ENCODE measurements around the gene LRRC72.

DNA sequence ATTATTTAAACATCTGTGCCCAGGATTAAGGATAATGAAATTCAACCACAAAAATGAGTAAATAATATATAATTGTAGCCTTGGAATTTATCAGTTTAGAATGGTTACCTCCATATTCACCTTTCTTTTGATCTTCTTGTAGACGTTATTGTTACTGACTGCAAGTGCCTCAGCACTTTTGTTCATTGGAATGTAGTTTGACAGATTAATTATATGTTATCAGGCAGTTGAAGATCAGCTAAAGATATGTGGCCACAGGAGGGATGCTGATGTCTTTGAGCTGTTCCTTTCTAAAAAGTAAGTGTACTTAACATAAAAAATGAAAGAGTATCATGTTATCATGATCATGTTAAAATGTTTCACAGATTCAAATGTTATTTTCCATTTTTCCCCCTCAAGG is 5.6 kb downstream of the LRRC72 start:
- TF ChIP-seq EZH2phosphoT487 (IDR thresholded peaks at IDR 0.05; ENCODE audit: unreplicated experiment) (no peak), CREB1 (CRISPR knock-in tag; IDR thresholded peaks at IDR 0.05; ENCODE audit: low read depth) (no peak), POLR2AphosphoS5 (IDR thresholded peaks at IDR 0.05; ENCODE audit: low read depth) (no peak)
- TF ChIP-seq, protein P1, sequence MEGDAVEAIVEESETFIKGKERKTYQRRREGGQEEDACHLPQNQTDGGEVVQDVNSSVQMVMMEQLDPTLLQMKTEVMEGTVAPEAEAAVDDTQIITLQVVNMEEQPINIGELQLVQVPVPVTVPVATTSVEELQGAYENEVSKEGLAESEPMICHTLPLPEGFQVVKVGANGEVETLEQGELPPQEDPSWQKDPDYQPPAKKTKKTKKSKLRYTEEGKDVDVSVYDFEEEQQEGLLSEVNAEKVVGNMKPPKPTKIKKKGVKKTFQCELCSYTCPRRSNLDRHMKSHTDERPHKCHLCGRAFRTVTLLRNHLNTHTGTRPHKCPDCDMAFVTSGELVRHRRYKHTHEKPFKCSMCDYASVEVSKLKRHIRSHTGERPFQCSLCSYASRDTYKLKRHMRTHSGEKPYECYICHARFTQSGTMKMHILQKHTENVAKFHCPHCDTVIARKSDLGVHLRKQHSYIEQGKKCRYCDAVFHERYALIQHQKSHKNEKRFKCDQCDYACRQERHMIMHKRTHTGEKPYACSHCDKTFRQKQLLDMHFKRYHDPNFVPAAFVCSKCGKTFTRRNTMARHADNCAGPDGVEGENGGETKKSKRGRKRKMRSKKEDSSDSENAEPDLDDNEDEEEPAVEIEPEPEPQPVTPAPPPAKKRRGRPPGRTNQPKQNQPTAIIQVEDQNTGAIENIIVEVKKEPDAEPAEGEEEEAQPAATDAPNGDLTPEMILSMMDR (conservative IDR thresholded peaks at IDR 0.05; ENCODE audit: low read depth in 2 of 2), result no peak
- TF ChIP-seq, protein P2, sequence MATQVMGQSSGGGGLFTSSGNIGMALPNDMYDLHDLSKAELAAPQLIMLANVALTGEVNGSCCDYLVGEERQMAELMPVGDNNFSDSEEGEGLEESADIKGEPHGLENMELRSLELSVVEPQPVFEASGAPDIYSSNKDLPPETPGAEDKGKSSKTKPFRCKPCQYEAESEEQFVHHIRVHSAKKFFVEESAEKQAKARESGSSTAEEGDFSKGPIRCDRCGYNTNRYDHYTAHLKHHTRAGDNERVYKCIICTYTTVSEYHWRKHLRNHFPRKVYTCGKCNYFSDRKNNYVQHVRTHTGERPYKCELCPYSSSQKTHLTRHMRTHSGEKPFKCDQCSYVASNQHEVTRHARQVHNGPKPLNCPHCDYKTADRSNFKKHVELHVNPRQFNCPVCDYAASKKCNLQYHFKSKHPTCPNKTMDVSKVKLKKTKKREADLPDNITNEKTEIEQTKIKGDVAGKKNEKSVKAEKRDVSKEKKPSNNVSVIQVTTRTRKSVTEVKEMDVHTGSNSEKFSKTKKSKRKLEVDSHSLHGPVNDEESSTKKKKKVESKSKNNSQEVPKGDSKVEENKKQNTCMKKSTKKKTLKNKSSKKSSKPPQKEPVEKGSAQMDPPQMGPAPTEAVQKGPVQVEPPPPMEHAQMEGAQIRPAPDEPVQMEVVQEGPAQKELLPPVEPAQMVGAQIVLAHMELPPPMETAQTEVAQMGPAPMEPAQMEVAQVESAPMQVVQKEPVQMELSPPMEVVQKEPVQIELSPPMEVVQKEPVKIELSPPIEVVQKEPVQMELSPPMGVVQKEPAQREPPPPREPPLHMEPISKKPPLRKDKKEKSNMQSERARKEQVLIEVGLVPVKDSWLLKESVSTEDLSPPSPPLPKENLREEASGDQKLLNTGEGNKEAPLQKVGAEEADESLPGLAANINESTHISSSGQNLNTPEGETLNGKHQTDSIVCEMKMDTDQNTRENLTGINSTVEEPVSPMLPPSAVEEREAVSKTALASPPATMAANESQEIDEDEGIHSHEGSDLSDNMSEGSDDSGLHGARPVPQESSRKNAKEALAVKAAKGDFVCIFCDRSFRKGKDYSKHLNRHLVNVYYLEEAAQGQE (IDR thresholded peaks at IDR 0.05; ENCODE audit: unreplicated experiment), result no peak
- TF ChIP-seq, protein P3, sequence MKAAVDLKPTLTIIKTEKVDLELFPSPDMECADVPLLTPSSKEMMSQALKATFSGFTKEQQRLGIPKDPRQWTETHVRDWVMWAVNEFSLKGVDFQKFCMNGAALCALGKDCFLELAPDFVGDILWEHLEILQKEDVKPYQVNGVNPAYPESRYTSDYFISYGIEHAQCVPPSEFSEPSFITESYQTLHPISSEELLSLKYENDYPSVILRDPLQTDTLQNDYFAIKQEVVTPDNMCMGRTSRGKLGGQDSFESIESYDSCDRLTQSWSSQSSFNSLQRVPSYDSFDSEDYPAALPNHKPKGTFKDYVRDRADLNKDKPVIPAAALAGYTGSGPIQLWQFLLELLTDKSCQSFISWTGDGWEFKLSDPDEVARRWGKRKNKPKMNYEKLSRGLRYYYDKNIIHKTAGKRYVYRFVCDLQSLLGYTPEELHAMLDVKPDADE (IDR thresholded peaks at IDR 0.05), result no peak
